Coronary artery (tissue), 2 donors: ENCODE results near the gene ADCY1.

Experiments
- DNase-seq: peaks from one replicate; pipeline ENCODE4 v3.0.0-alpha.2; 2017; ENCODE audit warnings: low spot score
- H3K27ac ChIP-seq, 2 donors: fragments of 200-600 bp; sonication (generic); one replicate each; pipeline ENCODE4 v1.5.1; 2016 to 2019
- H3K4me3 ChIP-seq: fragments of 200-600 bp; sonication (generic); 2 replicates; pipeline ENCODE4 v1.5.1; 2016; ENCODE audit warnings: mild to moderate bottlenecking, moderate library complexity
- TF ChIP-seq, protein P1 (sequence below): fragments of 200-600 bp; sonication (generic); IDR thresholded peaks from one replicate; pipeline ENCODE4 v1.5.1; 2019; ENCODE audit warnings: antibody characterized with exemption

The ADCY1 gene

DNA sequence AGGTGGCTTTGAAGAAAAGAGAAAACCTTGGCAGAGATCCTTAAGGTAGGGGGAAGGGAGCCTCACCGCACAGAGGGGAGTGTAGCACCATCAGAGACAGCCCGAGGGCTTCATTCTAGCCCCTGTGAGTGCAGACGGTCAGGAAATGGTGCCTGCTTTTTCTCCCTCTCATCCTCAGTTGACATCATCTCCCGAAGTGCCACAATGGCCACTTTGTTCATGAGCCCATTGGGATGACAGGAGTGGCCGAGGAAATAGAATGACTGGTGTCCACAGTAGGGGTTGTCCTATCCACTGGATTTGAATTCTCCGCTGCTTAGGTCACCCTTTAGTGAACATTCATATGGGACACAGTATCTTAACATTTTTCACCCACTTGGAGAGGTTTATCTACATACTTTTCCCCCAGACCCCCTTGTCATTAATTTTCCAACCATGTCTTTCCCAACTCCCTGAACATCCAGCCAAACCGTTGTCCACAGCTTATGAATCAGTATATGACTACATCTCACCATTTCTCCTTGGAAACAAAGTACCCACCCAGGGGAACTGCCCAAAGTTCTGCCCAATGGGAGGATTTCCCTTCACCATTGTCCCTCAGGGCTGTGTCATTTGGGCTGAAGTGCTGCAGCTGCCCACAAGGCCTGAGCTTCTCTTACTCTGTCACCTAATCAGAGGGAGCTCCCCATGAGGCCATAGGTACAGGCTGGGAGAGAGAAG is 108.8 kb downstream of the ADCY1 start:
- H3K27ac ChIP-seq, result no peak overlapping the region
- peak; percentile 59 for DNase-seq

GRCh38 chr7:45683556-45684148 is 109.5 kb downstream of the ADCY1 start:
- peak; percentile 29 for DNase-seq
- TF ChIP-seq, protein P1, sequence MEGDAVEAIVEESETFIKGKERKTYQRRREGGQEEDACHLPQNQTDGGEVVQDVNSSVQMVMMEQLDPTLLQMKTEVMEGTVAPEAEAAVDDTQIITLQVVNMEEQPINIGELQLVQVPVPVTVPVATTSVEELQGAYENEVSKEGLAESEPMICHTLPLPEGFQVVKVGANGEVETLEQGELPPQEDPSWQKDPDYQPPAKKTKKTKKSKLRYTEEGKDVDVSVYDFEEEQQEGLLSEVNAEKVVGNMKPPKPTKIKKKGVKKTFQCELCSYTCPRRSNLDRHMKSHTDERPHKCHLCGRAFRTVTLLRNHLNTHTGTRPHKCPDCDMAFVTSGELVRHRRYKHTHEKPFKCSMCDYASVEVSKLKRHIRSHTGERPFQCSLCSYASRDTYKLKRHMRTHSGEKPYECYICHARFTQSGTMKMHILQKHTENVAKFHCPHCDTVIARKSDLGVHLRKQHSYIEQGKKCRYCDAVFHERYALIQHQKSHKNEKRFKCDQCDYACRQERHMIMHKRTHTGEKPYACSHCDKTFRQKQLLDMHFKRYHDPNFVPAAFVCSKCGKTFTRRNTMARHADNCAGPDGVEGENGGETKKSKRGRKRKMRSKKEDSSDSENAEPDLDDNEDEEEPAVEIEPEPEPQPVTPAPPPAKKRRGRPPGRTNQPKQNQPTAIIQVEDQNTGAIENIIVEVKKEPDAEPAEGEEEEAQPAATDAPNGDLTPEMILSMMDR, result no peak
- Histone ChIP-seq H3K27ac (no peak overlapping the region), H3K4me3 (no peak overlapping the region)

More for the DNA sequence above, 108.8 kb downstream of the ADCY1 start:
- no peak overlapping the region for H3K4me3 ChIP-seq
- TF ChIP-seq, protein P1, result no peak

DNA sequence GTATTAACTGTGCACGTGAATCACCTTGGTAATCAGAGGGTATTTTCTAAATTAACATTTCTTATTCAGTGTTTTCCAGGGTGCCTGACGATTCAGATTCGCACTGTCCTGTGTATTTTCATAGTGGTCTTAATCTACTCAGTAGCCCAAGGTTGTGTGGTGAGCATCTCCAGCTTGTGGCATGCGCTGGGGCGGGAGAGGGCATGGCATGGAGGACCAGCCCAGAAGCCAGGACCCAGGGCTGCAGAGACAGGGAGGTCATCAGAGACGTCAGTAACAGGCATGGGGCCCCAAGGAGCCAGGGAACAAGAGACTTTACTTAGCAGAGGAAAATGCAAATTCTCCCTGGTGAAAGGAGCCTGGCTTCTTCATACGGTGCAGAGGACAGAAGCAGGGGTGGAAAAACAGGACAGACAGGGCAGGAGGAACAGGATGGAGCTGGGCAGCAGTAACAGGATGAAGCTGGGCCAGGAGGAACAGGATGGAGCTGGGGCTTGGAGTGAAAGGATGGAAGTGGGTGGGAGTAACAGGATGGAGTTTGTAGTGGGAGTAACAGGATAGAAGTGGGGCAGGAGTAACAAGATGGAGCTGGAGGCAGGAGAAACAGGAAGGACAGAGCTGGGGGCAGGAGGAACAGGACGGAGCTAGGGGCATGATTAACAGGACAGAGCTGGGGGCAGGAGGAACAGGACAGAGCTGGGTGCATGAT is 110.9 kb downstream of the ADCY1 start:
- TF ChIP-seq, protein P1, result no peak
- no peak overlapping the region for H3K27ac ChIP-seq
- peak; percentile 60 for DNase-seq
- no peak overlapping the region for H3K4me3 ChIP-seq

DNA sequence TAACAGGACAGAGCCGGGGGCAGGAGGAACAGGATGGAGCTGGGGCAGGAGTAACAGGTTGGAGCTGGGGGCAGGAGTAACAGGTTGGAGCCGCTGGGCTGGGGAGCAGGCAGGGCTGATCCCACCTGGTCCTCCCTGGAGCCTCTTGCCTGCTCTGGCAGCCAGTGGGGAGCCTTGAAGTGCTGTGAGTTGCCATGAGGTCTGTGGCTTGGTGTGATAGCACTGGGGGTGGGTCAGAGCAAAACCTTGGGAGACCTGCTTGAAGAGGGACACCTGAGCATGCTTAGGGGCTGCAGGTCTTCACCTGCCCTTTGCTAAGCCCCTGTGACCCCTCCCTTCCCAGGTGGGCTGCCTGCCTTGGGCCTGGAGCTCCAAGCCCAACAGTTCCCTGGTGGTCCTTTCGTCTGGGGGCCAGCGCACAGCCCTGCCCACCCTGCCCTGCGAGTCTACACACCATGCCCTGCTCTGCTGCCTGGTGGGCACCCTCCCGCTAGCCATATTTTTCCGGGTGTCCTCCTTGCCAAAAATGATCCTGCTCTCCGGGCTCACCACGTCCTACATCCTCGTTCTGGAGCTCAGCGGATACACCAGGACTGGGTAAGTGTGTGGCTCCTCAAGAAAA is 111.6 kb downstream of the ADCY1 start:
- TF ChIP-seq, protein P1, result no peak
- DNase-seq, result peak; percentile 54
- H3K27ac ChIP-seq, result no peak overlapping the region
- no peak overlapping the region for H3K4me3 ChIP-seq

GRCh38 chr7:45686441-45687184 is 112.4 kb downstream of the ADCY1 start:
- no peak overlapping the region for H3K27ac ChIP-seq
- DNase-seq, result no peak
- no peak overlapping the region for H3K4me3 ChIP-seq
- TF ChIP-seq, protein P1, result no peak

GRCh38 chr7:45687185-45687560 is 113.0 kb downstream of the ADCY1 start:
- DNase-seq, result no peak
- Histone ChIP-seq H3K27ac (no peak overlapping the region), H3K4me3 (no peak overlapping the region)
- TF ChIP-seq, protein P1, result no peak
